Transverse colon (tissue), 4 donors: Measurements from ENCODE around the gene B4GALNT4. TPM values are rescaled to one million over a fixed set of nuclear protein-coding genes. Genes with fewer than 3 reads are reported as not detected.

Experiments
- DNase-seq: peaks from one replicate; pipeline ENCODE4 v3.0.0-alpha.2; 2019
- H3K27ac ChIP-seq, 4 donors: fragments of 200-600 bp; sonication (generic); 2 replicates each; pipeline ENCODE4 v1.5.1; 2016 to 2018; ENCODE audit warnings: inconsistent platforms in 4 of 4
- H3K27me3 ChIP-seq: fragments of 200-600 bp; sonication (generic); 2 replicates; pipeline ENCODE4 v1.5.1; 2017; ENCODE audit warnings: inconsistent platforms
- H3K36me3 ChIP-seq, 4 donors: fragments of 200-600 bp; sonication (generic); 2 replicates each; pipeline ENCODE4 v1.5.1; 2017 to 2019; ENCODE audit warnings: inconsistent platforms in 4 of 4
- H3K4me1 ChIP-seq, 4 donors: fragments of 200-600 bp; sonication (generic); 2 replicates each; pipeline ENCODE4 v1.5.1; 2017 to 2020; ENCODE audit warnings: inconsistent platforms in 4 of 4
- H3K4me3 ChIP-seq, 4 donors: fragments of 200-600 bp; sonication (generic); 1 replicate in 1 of 4; 2 replicates in 3 of 4; pipeline versions ENCODE4 v1.5.1 to v1.6.1; 2017 to 2019; ENCODE audit warnings: inconsistent platforms in 4 of 4
- H3K9me3 ChIP-seq, 2 donors: fragments of 200-600 bp; sonication (generic); 2 replicates each; pipeline ENCODE4 v1.5.1; 2017 to 2019; ENCODE audit warnings: inconsistent platforms in 2 of 2
- EP300 ChIP-seq: sonication (generic); formaldehyde crosslinking; IDR thresholded peaks from one replicate; pipeline ENCODE4 v1.6.1; 2017; ENCODE audit warnings: antibody characterized with exemption, low read depth
- POLR2A ChIP-seq: fragments of 450-650 bp; IDR thresholded peaks from one replicate; pipeline ENCODE4 v1.6.1; 2016; ENCODE audit warnings: antibody characterized with exemption, mild to moderate bottlenecking, moderate library complexity
- POLR2AphosphoS5 ChIP-seq, 3 donors: sonication (generic); formaldehyde crosslinking; IDR thresholded peaks; one replicate each; pipeline ENCODE4 v1.6.1; 2016; ENCODE audit warnings: antibody characterized with exemption in 3 of 3
- WGBS, 2 donors: methylation state at CpG; one replicate each; pipeline ENCODE4 v1.1.5; 2018; ENCODE audit warnings: low coverage in 1 of 2; 5-methylcytosine and 5-hydroxymethylcytosine counted together
- in situ Hi-C, 4 donors: fragments of 200-750 bp; cut with MboI; loops; one replicate each; pipeline versions ENCODE4 v1.15.0 to v1.15.1; 2017; ENCODE audit warnings: low sequenced_read_pairs in 3 of 4, low pct_ligation_motif_present in 1 of 4, low pct_unique_long_range_greater_than_20kb in 1 of 4
- intact Hi-C: fragments of 100-400 bp; cut with DNase I; formaldehyde crosslinking; loops from one replicate; pipeline ENCODE4 v1.15.1; 2023; ENCODE audit warnings: low total_unique reads
- total RNA-seq, 4 donors: library from RNA; depleted of rRNA; stranded (reverse); fragments of >200 nt; gene quantifications; one replicate each; pipeline ENCODE4 v1.1.0, GENCODE V29; 2016
- TF ChIP-seq, protein P1 (sequence below), 5 experiments: fragments of 200-600 bp in 3 of 5; fragments of 450-650 bp in 2 of 5; sonication (generic) in 3 of 5; IDR thresholded peaks; 1 replicate in 2 of 5; 2 replicates in 3 of 5; pipeline ENCODE4 v1.5.1; 2016 to 2017; ENCODE audit warnings: antibody characterized with exemption in 5 of 5, inconsistent platforms in 3 of 5, mild to moderate bottlenecking in 2 of 5, moderate library complexity in 1 of 5

B4GALNT4 gene
- total RNA-seq, 4 donors from 2014 or later, result 0.82 to 3.0 (median 1.3) TPM; not detected in 1

DNA sequence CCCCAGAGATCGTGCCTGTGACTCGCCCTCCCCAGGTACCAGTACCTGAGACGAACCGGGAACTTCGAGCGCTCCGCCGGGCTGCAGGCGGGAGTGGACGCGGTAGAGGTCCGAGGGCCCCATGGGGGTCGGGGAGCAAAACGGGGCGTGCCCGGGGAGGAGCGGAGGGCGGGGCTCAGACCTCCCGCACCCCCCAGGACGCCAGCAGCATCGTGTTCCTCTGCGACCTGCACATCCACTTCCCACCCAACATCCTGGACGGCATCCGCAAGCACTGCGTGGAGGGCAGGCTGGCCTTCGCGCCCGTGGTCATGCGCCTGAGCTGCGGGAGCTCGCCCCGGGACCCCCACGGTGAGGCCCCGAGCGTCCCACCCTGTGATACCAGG is 10.8 kb downstream of the B4GALNT4 start:
- in situ Hi-C loops (no loop called here), intact Hi-C loops (no loop called here)

GRCh38 chr11:380491-380890 is 11.2 kb downstream of the B4GALNT4 start:
- 91% methylated on average over 23 of the region's 23 CpGs; no CpG with 5 or more reads in 1 of the 2 donors for WGBS, 2 donors
- in situ Hi-C loops, result no loop called here
- no peaks in the 10 kb centered on the region for H3K4me1 ChIP-seq
- H3K4me3 ChIP-seq, result no peak overlapping the region
- no peak for DNase-seq
- H3K36me3 ChIP-seq, result no peaks in the 10 kb centered on the region
- no peaks in the 10 kb centered on the region for H3K27me3 ChIP-seq
- TF ChIP-seq POLR2AphosphoS5 (IDR thresholded peaks at IDR 0.05) (no peak), POLR2A (no peak), EP300 (no peak)
- TF ChIP-seq, protein P1, sequence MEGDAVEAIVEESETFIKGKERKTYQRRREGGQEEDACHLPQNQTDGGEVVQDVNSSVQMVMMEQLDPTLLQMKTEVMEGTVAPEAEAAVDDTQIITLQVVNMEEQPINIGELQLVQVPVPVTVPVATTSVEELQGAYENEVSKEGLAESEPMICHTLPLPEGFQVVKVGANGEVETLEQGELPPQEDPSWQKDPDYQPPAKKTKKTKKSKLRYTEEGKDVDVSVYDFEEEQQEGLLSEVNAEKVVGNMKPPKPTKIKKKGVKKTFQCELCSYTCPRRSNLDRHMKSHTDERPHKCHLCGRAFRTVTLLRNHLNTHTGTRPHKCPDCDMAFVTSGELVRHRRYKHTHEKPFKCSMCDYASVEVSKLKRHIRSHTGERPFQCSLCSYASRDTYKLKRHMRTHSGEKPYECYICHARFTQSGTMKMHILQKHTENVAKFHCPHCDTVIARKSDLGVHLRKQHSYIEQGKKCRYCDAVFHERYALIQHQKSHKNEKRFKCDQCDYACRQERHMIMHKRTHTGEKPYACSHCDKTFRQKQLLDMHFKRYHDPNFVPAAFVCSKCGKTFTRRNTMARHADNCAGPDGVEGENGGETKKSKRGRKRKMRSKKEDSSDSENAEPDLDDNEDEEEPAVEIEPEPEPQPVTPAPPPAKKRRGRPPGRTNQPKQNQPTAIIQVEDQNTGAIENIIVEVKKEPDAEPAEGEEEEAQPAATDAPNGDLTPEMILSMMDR (IDR thresholded peaks at IDR 0.05), result no peak
- intact Hi-C loops, result no loop called here
- no peak overlapping the region for H3K27ac ChIP-seq
- H3K9me3 ChIP-seq, result no peaks in the 10 kb centered on the region

More for the DNA sequence above, 10.8 kb downstream of the B4GALNT4 start:
- no peaks in the 10 kb centered on the region for H3K36me3 ChIP-seq
- TF ChIP-seq POLR2AphosphoS5 (IDR thresholded peaks at IDR 0.05) (no peak), EP300 (no peak), POLR2A (no peak)
- TF ChIP-seq, protein P1 (IDR thresholded peaks at IDR 0.05), result no peak
- H3K27me3 ChIP-seq, result no peaks in the 10 kb centered on the region
- no peaks in the 10 kb centered on the region for H3K9me3 ChIP-seq
- no peak overlapping the region for H3K27ac ChIP-seq
- H3K4me1 ChIP-seq, result no peaks in the 10 kb centered on the region
- DNase-seq, result no peak
- 91% methylated on average over 35 of the region's 35 CpGs; no CpG with 5 or more reads in 1 of the 2 donors for WGBS, 2 donors
- no peak overlapping the region for H3K4me3 ChIP-seq

- Histone ChIP-seq H3K27me3 (no peaks in the 10 kb centered on the region), H3K27ac (no peak overlapping the region), H3K4me3 (no peak overlapping the region), H3K4me1 (no peaks in the 10 kb centered on the region), H3K36me3 (no peaks in the 10 kb centered on the region), H3K9me3 (no peaks in the 10 kb centered on the region)
- intact Hi-C loops (no loop called here), in situ Hi-C loops (no loop called here)
- TF ChIP-seq POLR2A, result no peak
- TF ChIP-seq, protein P1 (IDR thresholded peaks at IDR 0.05), result no peak
- TF ChIP-seq POLR2AphosphoS5 (IDR thresholded peaks at IDR 0.05), result no peak
- no peak for TF ChIP-seq EP300
- no peak for DNase-seq
- 85% methylated on average over 8 of the region's 14 CpGs; no CpG with 5 or more reads in 1 of the 2 donors for WGBS, 2 donors
Observed at GRCh38 chr11:380996-381395, 11.7 kb downstream of the B4GALNT4 start.

DNA sequence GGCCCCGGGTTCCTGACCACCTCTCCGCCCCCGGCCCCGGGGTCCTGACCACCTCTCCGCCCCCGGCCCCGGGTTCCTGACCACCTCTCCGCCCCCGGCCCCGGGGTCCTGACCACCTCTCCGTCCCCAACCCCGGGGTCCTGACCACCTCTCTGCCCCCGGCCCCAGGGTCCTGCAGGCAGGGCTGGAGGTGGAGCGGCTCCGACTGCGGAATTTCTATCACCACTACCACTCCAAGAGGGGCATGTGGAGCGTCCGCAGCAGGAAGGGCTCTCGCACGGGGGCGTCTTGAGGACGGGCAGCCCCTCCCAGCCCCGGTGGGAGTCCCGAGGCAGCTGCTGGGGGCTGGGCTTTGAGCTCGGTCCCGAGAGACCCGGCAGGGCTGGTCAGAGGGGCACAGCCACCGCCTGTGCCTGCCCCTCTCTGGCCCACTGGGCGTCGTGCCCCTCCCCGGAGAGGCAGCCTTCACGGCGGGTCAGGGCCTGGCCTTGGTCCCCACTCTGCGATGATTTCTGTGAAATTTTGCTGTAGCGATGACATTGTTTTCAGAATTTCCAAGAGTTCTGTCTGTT is 12.3 kb downstream of the B4GALNT4 start:
- TF ChIP-seq POLR2A (no peak), EP300 (no peak), POLR2AphosphoS5 (IDR thresholded peaks at IDR 0.05) (no peak)
- TF ChIP-seq, protein P1 (IDR thresholded peaks at IDR 0.05), result no peak
- no peaks in the 10 kb centered on the region for H3K36me3 ChIP-seq
- WGBS, 2 donors, result 81% methylated on average over 22 of the region's 35 CpGs; no CpG with 5 or more reads in 1 of the 2 donors
- no peak overlapping the region for H3K4me3 ChIP-seq
- H3K9me3 ChIP-seq, result no peaks in the 10 kb centered on the region
- in situ Hi-C loops, result no loop called here
- intact Hi-C loops, result no loop called here
- H3K4me1 ChIP-seq, result no peaks in the 10 kb centered on the region
- H3K27me3 ChIP-seq, result no peaks in the 10 kb centered on the region
- no peak overlapping the region for H3K27ac ChIP-seq
- no peak for DNase-seq
